ENCODE results near the gene RNF26. TPM values are rescaled to one million over a fixed set of nuclear protein-coding genes. Genes with fewer than 3 reads are reported as not detected.

RNF26 gene
- total and polyA plus RNA-seq, 2 of the 13 experiments (the other 11 are each of a cell fraction or from before 2014, with no cell fraction given), result 11.9 to 26.3 TPM

- TF ChIP-seq ELF3 (CRISPR knock-in tag; IDR thresholded peaks at IDR 0.05), result peak; percentile 79
- peak; percentile 63 for TF ChIP-seq ZNF687 (CRISPR knock-in tag; IDR thresholded peaks at IDR 0.05)
- peak; percentile 13; the same call in 1 of the 2 replicates for TF ChIP-seq GMEB1 (CRISPR knock-in tag; IDR thresholded peaks at IDR 0.05; ENCODE audit: borderline replicate concordance)
- peak; percentile 83 for TF ChIP-seq MEIS2 (CRISPR knock-in tag; IDR thresholded peaks at IDR 0.05)
- TF ChIP-seq ZNF605 (CRISPR knock-in tag; IDR thresholded peaks at IDR 0.05), result peak; percentile 59; the same call in 1 of the 2 replicates
- TF ChIP-seq LCORL (IDR thresholded peaks at IDR 0.05), result 0 out of 2 replicates have a peak, but pooled peaks have one; percentile 20
- TF ChIP-seq LCORL (CRISPR knock-in tag; IDR thresholded peaks at IDR 0.05), result peak; percentile 81
- TF ChIP-seq ZNF878 (CRISPR knock-in tag; IDR thresholded peaks at IDR 0.05), result peak; percentile 80; the same call in 1 of the 2 replicates
- TF ChIP-seq TBX2 (CRISPR knock-in tag; IDR thresholded peaks at IDR 0.05; ENCODE audit: borderline replicate concordance), result peak; percentile 90
- no peak for TF ChIP-seq CBX2 (IDR thresholded peaks at IDR 0.05; ENCODE audit: low read depth, low read length)
- no peak for TF ChIP-seq CBX2 (CRISPR knock-in tag; IDR thresholded peaks at IDR 0.05; ENCODE audit: low read depth)
- no peak for TF ChIP-seq RELA (CRISPR knock-in tag; IDR thresholded peaks at IDR 0.05)
- no peak for TF ChIP-seq BRD4 (CRISPR knock-in tag; IDR thresholded peaks at IDR 0.05)
- no peak for TF ChIP-seq PTBP1 (IDR thresholded peaks at IDR 0.05; ENCODE audit: low read depth, low read length, poor library complexity, severe bottlenecking)
- peak; percentile 70; the same call in 1 of the 2 replicates for TF ChIP-seq SP4 (CRISPR knock-in tag; IDR thresholded peaks at IDR 0.05)
- peak; percentile 72 for TF ChIP-seq SKI (IDR thresholded peaks at IDR 0.05; ENCODE audit: partially characterized antibody)
- TF ChIP-seq ADNP (CRISPR knock-in tag; IDR thresholded peaks at IDR 0.05), result no peak
- TF ChIP-seq ZNF609 (CRISPR knock-in tag; IDR thresholded peaks at IDR 0.05; ENCODE audit: borderline replicate concordance), result peak; percentile 50; the same call in 1 of the 2 replicates
- no peak; the same call in 1 of the 2 replicates for TF ChIP-seq NFYB (CRISPR knock-in tag; IDR thresholded peaks at IDR 0.05)
These were observed 34.1 kb downstream of the RNF26 start (continued) for GRCh38 chr11:119368121-119369034.
